Psoas muscle (tissue), 8 donors: ENCODE data around the gene ERP27. TPM values are rescaled to one million over a fixed set of nuclear protein-coding genes. Genes with fewer than 3 reads are reported as not detected.

Experiments
- ATAC-seq, 4 donors: fragments of 200-7000 bp; cut with Tn5 transposase; one replicate each; pipeline ENCODE4 v1.9.1; 2020; ENCODE audit warnings: moderate library complexity in 3 of 4, mild to moderate bottlenecking in 2 of 4
- DNase-seq, 2 donors: peaks; one replicate each; pipeline ENCODE4 v3.0.0-alpha.2; 2020
- H3K27ac ChIP-seq: fragments of 200-600 bp; one replicate; pipeline ENCODE4 v1.8.0; 2022
- H3K27me3 ChIP-seq, 3 donors: fragments of 200-600 bp in 1 of 3; one replicate each; pipeline versions ENCODE4 v1.6.1 to v1.8.0; 2013 to 2022; ENCODE audit warnings: low read length in 2 of 3, mild to moderate bottlenecking in 2 of 3, moderate library complexity in 1 of 3; ENCODE audit not compliant: insufficient read depth in 3 of 3
- H3K36me3 ChIP-seq, 2 donors: fragments of 200-600 bp in 1 of 2; one replicate each; pipeline versions ENCODE4 v1.6.1 to v1.8.0; 2013 to 2022; ENCODE audit warnings: low read depth in 1 of 2, mild to moderate bottlenecking in 1 of 2, moderate library complexity in 1 of 2; ENCODE audit not compliant: insufficient read depth in 1 of 2
- H3K4me1 ChIP-seq: fragments of 200-600 bp; one replicate; pipeline ENCODE4 v1.8.0; 2022
- H3K4me3 ChIP-seq: fragments of 200-600 bp; one replicate; pipeline ENCODE4 v1.8.0; 2022; ENCODE audit warnings: mild to moderate bottlenecking
- H3K9me3 ChIP-seq: fragments of 200-600 bp; one replicate; pipeline ENCODE4 v1.8.0; 2022
- CTCF ChIP-seq: fragments of 200-600 bp; IDR thresholded peaks from one replicate; pipeline ENCODE4 v1.8.0; 2022; ENCODE audit warnings: antibody characterized with exemption
- WGBS, 3 donors: extraction: QIAGEN DNeasy Blood & Tissue Kit; methylation state at CpG; one replicate each; pipeline versions ENCODE4 v1.1.6 to v1.1.7; 2013; 5-methylcytosine and 5-hydroxymethylcytosine counted together
- intact Hi-C, 2 donors: fragments of 100-400 bp; cut with DNase I; formaldehyde crosslinking; loops; one replicate each; pipeline versions ENCODE4 v1.11.0 to v1.14.2; 2022
- polyA plus RNA-seq, 3 donors: library from polyadenylated mRNA; stranded (reverse); fragments of 200-250 nt; gene quantifications; one replicate each; pipeline ENCODE4 v1.2.3, GENCODE V29; 2013
- total RNA-seq, 4 donors: library from RNA; stranded (reverse); fragmentation: NEBNext Ultra II Directional in 2 of 4; extraction: Animal tissue kit (Norgen Biotek cat#: 25700) in 2 of 4; gene quantifications; one replicate each; pipeline versions ENCODE4 v1.2.1 to v1.2.4, GENCODE V29; 2021 to 2023
- donor health status: healthy with polysubstance abuse.
- donor health status: DM: no; HTN: no; CAD: no; lungs with moderate emphysema.
- donor health status: Bipolar disorder and iron deficiency.
- donor health status: healthy.
- donor health status: DM: yes; HTN: yes; CAD: no.
- donor health status: DM: no; HTN: no; CAD: no.
- donor health status: DM: no; HTN: no; CAD: no.
- donor health status: DM: yes; HTN: yes; CAD: no.

The ERP27 gene
- total and polyA plus RNA-seq, 7 donors = 0.05 to 0.42 (median 0.13) TPM; not detected in 1

GRCh38 chr12:14874882-14875281 lies 63.5 kb downstream of the ERP27 start:
- Histone ChIP-seq H3K36me3 (no peaks in the 10 kb centered on the region), H3K27ac (no peak overlapping the region), H3K4me1 (no peaks in the 10 kb centered on the region), H3K27me3 (no peaks in the 10 kb centered on the region), H3K9me3 (no peaks in the 10 kb centered on the region), H3K4me3 (no peak overlapping the region)
- DNase-seq (no peak), ATAC-seq (no peak)
- intact Hi-C loops = loop anchor here in 1 of 2 donors (5.0 kb wide), 1 partner anchor 32 kb away; no protein-coding TSS in a partner anchor
- no peak for TF ChIP-seq CTCF
- WGBS, 3 donors = 74 to 78% (median 74%) methylated on average over 3 of the region's 3 CpGs

GRCh38 chr12:14873440-14874185 lies 64.7 kb downstream of the ERP27 start:
- Histone ChIP-seq H3K4me3 (no peak overlapping the region), H3K4me1 (no peaks in the 10 kb centered on the region), H3K27ac (no peak overlapping the region), H3K36me3 (no peaks in the 10 kb centered on the region), H3K9me3 (no peaks in the 10 kb centered on the region), H3K27me3 (peaks cover 0 to 2% (median 0%) of the 10 kb centered on the region in 3 donors)
- no peak for TF ChIP-seq CTCF
- intact Hi-C loops = loop anchor here in 1 of 2 donors (5.0 kb wide), 1 partner anchor 34 kb away; no protein-coding TSS in a partner anchor
- WGBS, 3 donors = 15 to 75% (median 29%) methylated on average over 1 of the region's 1 CpG
- DNase-seq (no peak), ATAC-seq (no peak)

- Histone ChIP-seq H3K4me1 (no peaks in the 10 kb centered on the region), H3K9me3 (no peaks in the 10 kb centered on the region), H3K27me3 (peaks cover 0 to 2% (median 0%) of the 10 kb centered on the region in 3 donors), H3K4me3 (no peak overlapping the region), H3K27ac (no peak overlapping the region), H3K36me3 (no peaks in the 10 kb centered on the region)
- ATAC-seq (no peak), DNase-seq (no peak)
- no peak for TF ChIP-seq CTCF
- 48 to 73% (median 58%) methylated on average over 1 of the region's 1 CpG for WGBS, 3 donors
- intact Hi-C loops = loop anchor here in 1 of 2 donors (5.0 kb wide), 1 partner anchor 35 kb away; no protein-coding TSS in a partner anchor
These were observed 66.5 kb downstream of the ERP27 start for GRCh38 chr12:14871886-14872285.

GRCh38 chr12:14871247-14871646 lies 67.1 kb downstream of the ERP27 start:
- no peak overlapping the region for H3K4me3 ChIP-seq
- no peaks in the 10 kb centered on the region for H3K4me1 ChIP-seq
- no peak for DNase-seq
- TF ChIP-seq CTCF = no peak
- WGBS, 3 donors = 91 to 97% (median 94%) methylated on average over 1 of the region's 1 CpG
- H3K9me3 ChIP-seq = no peaks in the 10 kb centered on the region
- intact Hi-C loops = loop anchor here in 1 of 2 donors (5.0 kb wide), 1 partner anchor 36 kb away; no protein-coding TSS in a partner anchor
- peaks cover 0 to 2% (median 0%) of the 10 kb centered on the region in 3 donors for H3K27me3 ChIP-seq
- no peaks in the 10 kb centered on the region for H3K36me3 ChIP-seq
- ATAC-seq = no peak
- H3K27ac ChIP-seq = no peak overlapping the region
